Stimulated activated CD4-positive, alpha-beta T cell treated with anti-CD3 and anti-CD28 coated beads, Interleukin-1b, Interleukin-23, amount 100 ng/mL, for 4 hours (primary cell): Measurements from ENCODE around the gene MAST2.
"Not testable (repeated sequence)": the region's sequence is repeated elsewhere in the genome, so short reads cannot be mapped to it uniquely, and the experiment has no call there.

Experiments
- DNase-seq, 2 donors: peaks; one replicate each; pipeline ENCODE4 v3.0.0-alpha.2; 2020; ENCODE audit warnings: low read depth in 2 of 2

Gene MAST2

DNA sequence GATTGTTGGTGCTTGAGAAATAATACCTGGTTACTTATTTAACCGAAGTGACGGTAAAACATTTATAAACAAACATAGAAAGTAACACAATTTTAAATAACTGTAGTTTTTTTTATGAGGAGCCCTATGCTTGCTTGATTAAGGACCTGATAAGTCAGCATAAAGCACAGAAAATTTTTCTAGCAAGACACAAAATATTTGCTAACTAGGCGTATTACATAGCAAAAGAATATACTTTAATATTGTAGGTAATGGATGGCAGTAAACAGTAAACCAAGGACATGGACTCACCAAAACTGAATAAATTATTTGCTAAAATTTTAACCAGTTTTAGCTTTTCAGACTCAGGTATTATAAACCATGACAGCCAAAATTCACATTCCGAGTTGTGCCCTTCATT lies 90.9 kb downstream of the MAST2 start:
- DNase-seq = no peak

- no peak for DNase-seq
Measured at GRCh38 chr1:45894921-45895320, 91.5 kb downstream of the MAST2 start.

DNA sequence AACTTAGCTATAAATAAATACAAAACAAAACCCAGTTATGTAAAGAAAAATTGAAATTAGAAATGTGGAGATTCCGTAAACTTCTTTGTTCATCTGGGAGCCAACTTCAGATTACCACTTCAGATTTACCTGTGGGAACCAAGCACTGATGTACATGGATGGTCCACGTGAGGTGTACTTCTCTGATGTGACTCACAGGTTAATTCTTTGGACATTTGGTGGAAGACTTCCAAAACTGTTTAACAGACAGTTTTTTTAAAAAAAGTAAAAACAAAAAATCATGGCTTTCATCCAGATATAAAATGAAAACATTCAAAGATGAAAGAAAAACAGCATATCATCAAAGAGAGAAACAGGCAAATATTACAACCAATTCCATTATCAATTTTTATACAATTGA lies 92.0 kb downstream of the MAST2 start:
- DNase-seq = no peak

DNA sequence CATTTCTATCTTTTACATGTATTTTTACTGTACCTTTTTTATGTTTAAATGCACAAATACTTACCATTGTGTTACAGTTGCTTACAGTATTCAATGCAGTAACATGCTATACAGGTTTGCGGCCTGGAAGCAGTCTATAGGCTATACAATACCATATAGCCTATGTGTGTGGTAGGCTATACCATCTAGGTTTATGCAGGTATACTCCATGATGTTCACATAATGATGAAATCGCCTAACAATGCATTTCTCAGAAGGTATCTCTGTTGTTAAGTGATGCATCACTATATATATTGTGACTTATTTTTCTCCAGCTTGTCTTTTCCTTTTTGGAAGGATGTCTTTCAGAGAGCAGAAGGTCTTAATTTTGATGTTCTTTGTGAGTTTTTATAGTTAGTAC lies 103.5 kb downstream of the MAST2 start:
- no peak for DNase-seq

DNA sequence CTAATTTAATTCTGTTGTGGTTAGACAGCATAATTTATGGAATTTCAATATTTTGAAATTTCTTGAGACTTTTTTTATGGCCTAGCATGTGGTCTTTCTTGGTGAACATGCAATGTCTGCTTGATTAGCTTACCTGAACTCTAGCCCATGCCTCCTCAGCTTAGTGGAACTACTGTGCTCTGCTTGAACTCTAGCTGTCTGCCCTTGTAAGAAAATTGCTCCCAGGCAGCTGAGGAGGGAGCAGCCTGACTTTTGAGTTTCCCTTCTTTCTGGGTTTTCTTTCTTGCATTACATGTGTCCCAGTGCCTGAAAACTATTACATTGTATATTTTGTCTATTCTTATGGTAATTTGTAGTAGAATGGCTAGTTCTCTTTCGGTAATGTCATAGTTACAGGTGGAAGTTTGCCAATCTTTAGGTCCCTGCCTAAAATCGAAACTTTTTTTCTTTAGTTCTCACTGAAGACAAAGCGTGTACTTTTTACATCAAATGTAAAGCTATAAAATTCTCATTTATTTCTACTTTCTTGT lies 105.3 kb downstream of the MAST2 start:
- DNase-seq = no peak

GRCh38 chr1:45911634-45912033 lies 108.2 kb downstream of the MAST2 start:
- no peak for DNase-seq

DNA sequence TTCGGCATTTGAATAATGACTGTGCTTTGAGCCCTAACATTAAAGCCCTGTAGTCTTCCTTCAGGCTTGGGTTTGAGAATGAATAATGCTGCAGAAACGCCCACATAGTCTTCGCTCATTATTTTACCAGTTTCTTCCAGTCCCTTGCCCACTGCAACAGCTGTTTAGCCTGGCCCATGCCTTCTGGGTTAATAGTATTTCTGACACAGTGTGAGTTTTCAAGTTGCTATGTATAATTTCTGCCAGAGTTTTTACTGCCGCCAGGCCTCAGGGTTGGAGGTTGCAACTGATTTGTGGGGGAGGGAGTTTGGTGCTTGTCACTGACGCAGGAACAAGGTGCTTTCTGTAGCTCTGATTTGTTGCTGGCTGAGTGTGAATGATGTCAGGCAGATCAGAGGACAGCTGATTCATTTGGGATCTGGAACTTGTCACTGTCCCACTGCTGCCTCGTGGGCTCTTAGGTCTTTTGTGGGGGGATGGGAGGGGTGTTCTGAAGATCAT lies 109.8 kb downstream of the MAST2 start:
- no peak for DNase-seq

DNA sequence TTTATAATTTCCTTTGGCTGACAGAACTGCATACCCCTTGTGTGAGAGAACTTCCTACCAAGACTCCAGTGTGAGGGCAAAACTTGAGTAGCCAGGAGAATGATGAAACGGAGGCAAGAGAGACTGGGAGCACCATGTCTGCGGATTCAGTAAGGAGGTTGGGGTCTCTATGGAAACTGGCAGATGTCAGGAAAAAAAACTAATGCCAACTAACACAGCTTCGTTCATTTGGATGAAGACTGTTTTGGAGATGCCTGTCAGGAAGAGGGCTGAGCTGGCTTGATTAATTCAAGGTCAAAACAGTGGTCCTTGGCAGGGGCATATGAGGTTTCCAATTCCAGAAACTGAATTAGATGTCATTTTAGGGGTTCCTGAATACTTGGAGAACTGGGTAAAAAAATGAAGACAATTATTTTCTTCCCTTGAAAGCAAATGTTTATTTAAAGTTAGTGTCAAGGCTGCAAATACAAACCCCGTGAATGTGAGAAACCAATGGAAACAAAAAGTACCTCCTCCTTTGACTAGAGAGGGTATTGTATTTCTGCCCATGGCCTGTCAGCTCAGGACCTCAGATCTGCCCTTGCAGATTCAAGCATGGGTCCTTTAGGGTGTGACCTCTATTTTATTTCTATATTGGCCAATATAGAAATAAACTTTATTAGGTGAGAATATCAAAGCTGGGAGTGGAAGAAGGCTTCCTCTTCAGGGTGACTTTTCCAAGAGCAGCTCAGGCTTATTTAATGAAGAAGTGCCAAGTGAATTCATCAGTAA lies 110.5 kb downstream of the MAST2 start:
- DNase-seq = no peak

- DNase-seq = no peak
Measured at GRCh38 chr1:45914836-45915235, 111.4 kb downstream of the MAST2 start.

- no peak for DNase-seq
Measured at GRCh38 chr1:45922374-45922773, 119.0 kb downstream of the MAST2 start.

DNA sequence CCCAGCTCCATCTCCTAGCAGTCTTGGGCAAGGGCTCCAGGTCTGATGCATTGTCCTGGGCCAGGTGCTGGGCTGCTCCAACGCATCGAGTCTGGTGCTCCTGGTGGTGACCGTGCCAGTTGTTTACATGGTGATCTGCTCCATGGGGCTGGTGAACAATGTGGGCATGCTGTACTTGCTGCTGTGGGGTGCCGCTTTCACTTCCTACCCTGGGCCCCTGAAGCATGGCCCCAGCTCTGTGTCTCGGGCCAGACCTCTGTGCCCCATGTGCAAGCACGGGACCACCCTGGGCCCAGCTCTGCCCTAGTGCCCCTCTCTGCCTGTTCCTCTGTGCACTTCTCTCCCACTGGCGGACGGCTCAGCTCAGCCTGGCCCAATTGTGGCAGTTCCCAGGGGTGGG lies 119.4 kb downstream of the MAST2 start:
- no peak for DNase-seq

DNA sequence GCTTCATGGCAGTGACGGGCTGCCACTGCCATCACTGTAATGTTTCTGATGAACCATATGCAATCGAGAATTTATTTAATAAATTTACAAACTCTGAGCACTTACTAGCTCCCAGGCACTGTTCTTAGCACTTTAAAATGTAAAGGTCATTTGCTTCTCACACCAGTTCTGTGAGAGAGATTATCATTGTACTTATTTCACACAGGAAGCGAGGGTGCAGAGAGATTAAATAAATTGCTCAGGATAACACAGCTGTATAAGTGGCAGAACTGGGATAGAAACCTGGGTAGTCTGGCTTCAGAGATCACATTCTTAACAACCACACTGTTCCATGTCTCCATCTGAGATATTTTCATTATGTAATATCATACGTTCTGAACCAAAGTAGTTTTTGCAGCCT lies 119.9 kb downstream of the MAST2 start:
- no peak for DNase-seq

GRCh38 chr1:45924736-45925135 lies 121.3 kb downstream of the MAST2 start:
- no peak for DNase-seq

DNA sequence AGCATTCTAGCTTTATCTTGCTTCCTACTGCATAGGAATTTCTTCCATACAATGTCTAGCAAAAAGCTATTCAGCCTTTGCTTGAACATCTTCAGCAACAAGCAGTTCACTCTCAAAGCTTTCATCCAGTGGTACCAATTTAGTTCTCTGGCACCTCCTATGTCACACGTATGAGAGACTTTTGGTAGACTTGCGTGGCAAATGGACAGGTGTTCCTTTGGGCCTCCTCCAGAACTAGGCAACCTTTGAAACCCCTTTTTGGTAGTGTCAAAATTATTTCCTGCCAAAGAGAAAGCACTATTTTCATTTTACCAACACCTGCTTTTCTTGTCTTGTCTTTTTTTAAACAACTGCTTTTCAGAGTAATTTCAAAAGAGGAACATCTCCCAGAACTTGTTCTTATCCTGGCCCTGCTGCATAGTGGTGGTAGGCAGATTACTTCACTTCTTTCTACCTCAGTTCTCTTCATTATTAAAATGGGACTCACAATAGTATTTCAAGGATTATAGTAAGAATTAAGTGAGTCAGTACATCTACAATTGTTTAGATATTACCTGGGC lies 122.4 kb downstream of the MAST2 start:
- DNase-seq = no peak

DNA sequence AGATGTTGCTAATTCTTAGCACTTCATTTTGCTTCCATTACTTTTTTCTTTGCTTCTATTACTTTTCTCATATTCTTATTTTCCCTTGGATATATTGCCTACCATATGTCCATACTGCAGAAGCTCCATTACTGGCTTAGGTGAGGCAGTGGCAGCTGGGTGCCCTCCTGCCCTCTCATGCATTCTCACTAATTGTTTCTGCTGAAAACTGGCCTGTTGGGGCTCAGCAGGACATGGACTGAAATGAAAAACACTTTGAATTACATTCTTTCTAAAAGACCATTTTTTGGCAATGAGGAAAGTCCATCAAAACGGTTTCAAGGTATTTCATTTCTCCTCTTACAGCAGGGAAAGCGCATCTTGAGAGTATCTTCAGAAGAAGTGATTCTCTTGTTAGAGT lies 122.9 kb downstream of the MAST2 start:
- no peak for DNase-seq

DNA sequence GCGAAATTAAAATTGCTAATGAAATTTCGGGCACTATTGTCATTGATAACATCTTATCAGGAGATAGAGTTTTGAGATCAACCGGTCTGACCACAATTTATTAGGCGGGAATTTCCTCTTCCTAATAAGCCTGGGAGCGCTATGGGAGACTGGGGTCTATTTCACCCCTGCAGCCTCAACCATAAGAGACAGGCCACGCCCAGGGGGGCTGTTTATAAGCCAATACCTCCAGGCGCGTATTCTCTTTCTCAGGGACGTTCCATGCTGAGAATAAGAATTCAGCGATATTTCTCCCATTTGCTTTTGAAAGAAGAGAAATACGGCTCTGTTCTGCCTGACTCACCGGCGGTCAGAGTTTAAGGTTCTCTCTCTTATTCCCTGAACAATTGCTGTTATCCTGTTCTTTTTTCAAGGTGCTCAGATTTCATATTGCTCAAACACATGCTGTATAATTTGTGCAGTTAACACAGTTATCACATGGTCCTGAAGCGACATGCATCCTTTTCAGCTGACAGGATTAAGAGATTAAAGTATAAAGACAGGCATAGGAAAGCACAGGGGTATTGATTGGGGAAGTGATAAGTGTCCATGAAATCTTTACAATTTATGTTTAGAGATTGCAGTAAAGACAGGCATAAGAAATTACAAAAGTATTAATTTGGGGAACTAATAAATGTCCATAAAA lies 124.0 kb downstream of the MAST2 start:
- DNase-seq = not testable (repeated sequence)

DNA sequence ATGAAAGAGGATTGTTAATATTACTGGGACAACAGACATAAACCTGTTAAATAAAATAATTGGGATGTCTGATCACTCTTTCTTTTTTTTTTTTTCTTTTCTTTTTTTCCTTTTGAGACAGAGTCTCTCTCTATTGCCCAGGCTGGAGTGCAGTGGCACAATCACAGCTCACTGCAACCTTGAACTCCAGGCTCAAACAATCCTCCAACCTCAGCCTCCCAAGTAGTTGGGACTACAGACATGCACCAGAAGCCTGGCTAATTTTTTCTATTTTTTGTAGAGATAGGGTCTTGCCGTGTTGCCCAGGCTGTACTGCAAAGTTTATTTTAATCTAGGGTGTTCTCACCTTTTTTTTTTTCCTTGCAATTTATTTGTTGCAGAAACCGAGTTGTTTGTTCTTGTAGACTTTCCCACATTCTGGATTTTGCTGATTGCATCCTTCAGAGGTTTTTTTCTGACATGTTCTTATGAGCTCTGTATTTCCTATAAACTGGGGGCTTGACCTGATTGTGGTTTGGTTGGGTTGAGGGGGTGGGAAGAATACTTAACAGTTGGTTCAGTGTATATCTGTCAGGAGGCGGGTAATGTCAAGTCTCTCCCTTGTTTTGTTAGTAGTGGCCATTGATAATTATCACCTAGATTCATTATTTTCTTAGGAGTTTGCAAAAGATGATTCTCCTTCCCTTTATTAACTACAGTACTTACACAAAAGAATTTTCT lies 125.2 kb downstream of the MAST2 start:
- no peak for DNase-seq

GRCh38 chr1:45929257-45929687 lies 125.9 kb downstream of the MAST2 start:
- DNase-seq = no peak

- DNase-seq = no peak
Measured at GRCh38 chr1:45930258-45931150, 127.1 kb downstream of the MAST2 start.

- DNase-seq = not testable (repeated sequence)
Measured at GRCh38 chr1:45932205-45932604, 128.8 kb downstream of the MAST2 start.

DNA sequence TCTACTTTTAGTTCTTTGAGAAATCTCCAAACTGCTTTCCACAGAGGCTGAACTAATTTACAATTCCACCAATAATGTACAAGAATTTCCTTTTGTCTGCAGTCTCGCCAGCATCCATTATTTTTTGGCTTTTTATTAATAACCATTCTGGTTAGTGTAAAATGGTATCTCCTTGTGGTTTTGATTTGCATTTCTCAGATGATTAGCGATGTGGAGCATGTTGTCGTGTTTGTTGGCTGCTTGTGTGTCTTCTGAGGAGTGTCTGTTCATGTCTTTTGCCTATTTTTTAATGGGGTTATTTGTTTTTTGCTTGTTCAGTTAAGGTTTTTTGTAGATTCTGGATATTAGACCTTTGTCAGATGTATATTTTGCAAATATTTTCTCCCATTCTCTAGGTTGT lies 131.5 kb downstream of the MAST2 start:
- DNase-seq = no peak
